Heart right ventricle (tissue), 16 donors: ENCODE measurements around the gene SMOC1. TPM values are rescaled to one million over a fixed set of nuclear protein-coding genes. Genes with fewer than 3 reads are reported as not detected.

ENCODE experiments used
- ATAC-seq, 8 donors: fragments of 200-7000 bp; cut with Tn5 transposase; one replicate each; pipeline ENCODE4 v1.9.1; 2020; ENCODE audit warnings: mild to moderate bottlenecking in 8 of 8, moderate library complexity in 8 of 8, moderate number of reproducible peaks in 1 of 8
- DNase-seq, 2 donors: peaks; one replicate each; pipeline ENCODE4 v3.0.0-alpha.2; 2020
- H3K27ac ChIP-seq, 10 donors: fragments of 200-600 bp; sonication (generic) in 2 of 10; one replicate each; pipeline versions ENCODE4 v1.5.0 to v1.8.0; 2020 to 2022; ENCODE audit warnings: mild to moderate bottlenecking in 3 of 10
- H3K27me3 ChIP-seq, 7 donors: fragments of 200-600 bp; one replicate each; pipeline ENCODE4 v1.8.0; 2021 to 2022; ENCODE audit warnings: mild to moderate bottlenecking in 2 of 7
- H3K36me3 ChIP-seq, 9 donors: fragments of 200-600 bp; sonication (generic) in 1 of 9; one replicate each; pipeline versions ENCODE4 v1.5.0 to v1.8.0; 2020 to 2022; ENCODE audit warnings: mild to moderate bottlenecking in 2 of 9
- H3K4me1 ChIP-seq, 9 donors: fragments of 200-600 bp; sonication (generic) in 1 of 9; one replicate each; pipeline versions ENCODE4 v1.5.0 to v1.8.0; 2020 to 2022; ENCODE audit warnings: mild to moderate bottlenecking in 4 of 9
- H3K4me3 ChIP-seq, 10 donors: fragments of 200-600 bp; sonication (generic) in 2 of 10; one replicate each; pipeline versions ENCODE4 v1.5.0 to v1.8.0; 2020 to 2022; ENCODE audit warnings: mild to moderate bottlenecking in 7 of 10, moderate library complexity in 2 of 10
- H3K9me3 ChIP-seq, 11 donors: fragments of 200-600 bp in 10 of 11; sonication (generic) in 2 of 11; one replicate each; pipeline versions ENCODE4 v1.5.0 to v1.8.0; 2013 to 2022; ENCODE audit warnings: mild to moderate bottlenecking in 2 of 11, control low read depth in 1 of 11, moderate library complexity in 1 of 11
- WGBS, 2 donors: extraction: QIAGEN DNeasy Blood & Tissue Kit; methylation state at CpG; one replicate each; pipeline ENCODE4 v1.1.7; 2013; ENCODE audit warnings: inconsistent platforms in 1 of 2; 5-methylcytosine and 5-hydroxymethylcytosine counted together
- intact Hi-C, 10 donors: fragments of 100-400 bp; cut with DNase I; formaldehyde crosslinking; loops; one replicate each; pipeline versions ENCODE4 v1.11.1 to v1.14.2; 2022
- long read RNA-seq, 3 donors: library from polyadenylated mRNA; unstranded; transcript quantifications; one replicate each; pipeline ENCODE4 v2.0.0, GENCODE V29; 2020 to 2021
- polyA plus RNA-seq, 2 donors: library from polyadenylated mRNA; stranded (reverse); fragments of 200-250 nt; gene quantifications; one replicate each; pipeline ENCODE4 v1.2.3, GENCODE V29; 2013
- total RNA-seq, 10 donors: library from RNA; stranded (reverse); fragmentation: NEBNext Ultra II Directional in 3 of 10; extraction: Animal tissue kit (Norgen Biotek cat#: 25700) in 3 of 10; gene quantifications; one replicate each; pipeline versions ENCODE4 v1.2.1 to v1.2.4, GENCODE V29; 2021 to 2023
- TF ChIP-seq, protein P1 (sequence below), 9 donors: fragments of 200-600 bp; sonication (generic) in 2 of 9; IDR thresholded peaks; one replicate each; pipeline versions ENCODE4 v1.5.0 to v1.8.0; 2021 to 2022; ENCODE audit warnings: antibody characterized with exemption in 9 of 9, mild to moderate bottlenecking in 5 of 9, moderate library complexity in 1 of 9
- donor health status: Arrhythmogenic right ventricular cardiomyopathy.
- donor health status: ischemic (EF 13 %, LVEDD 7.1; RV severe dilation, severe dysfunction).
- donor health status: healthy with polysubstance abuse.
- donor health status: DM: no; HTN: yes; CAD: no.
- donor health status: DM: no; HTN: no; CAD: no.
- donor health status: ischemic (EF 25% LVEDD 6.9; RV normal size, moderate dysfunction).
- donor health status: ischemic (EF 25% LVEDD 5.7; RV mildly dilated, moderate dysfunction).
- donor health status: healthy.
- donor health status: DM: yes; HTN: yes; CAD: no.
- donor health status: Ischemic cardiomyopathy.
- donor health status: ischemic (EF 35%, LVEDD 5.7; RV mildly dilated, moderate dysfunction).
- donor health status: nonischemic (EF 11% LVEDD 7.7; RV severe dilation, severe dysfunction).
- donor health status: DM: yes; HTN: yes; CAD: no.
- donor health status: PGD.
- donor health status: ischemic (EF 29% LVEDD 5.4; RV normal size, mild dysfunction).
- donor health status: nonischemic (EF 23%, LVEDD 6.1; RV moderate dilation, normal function).

Gene SMOC1, protein sequence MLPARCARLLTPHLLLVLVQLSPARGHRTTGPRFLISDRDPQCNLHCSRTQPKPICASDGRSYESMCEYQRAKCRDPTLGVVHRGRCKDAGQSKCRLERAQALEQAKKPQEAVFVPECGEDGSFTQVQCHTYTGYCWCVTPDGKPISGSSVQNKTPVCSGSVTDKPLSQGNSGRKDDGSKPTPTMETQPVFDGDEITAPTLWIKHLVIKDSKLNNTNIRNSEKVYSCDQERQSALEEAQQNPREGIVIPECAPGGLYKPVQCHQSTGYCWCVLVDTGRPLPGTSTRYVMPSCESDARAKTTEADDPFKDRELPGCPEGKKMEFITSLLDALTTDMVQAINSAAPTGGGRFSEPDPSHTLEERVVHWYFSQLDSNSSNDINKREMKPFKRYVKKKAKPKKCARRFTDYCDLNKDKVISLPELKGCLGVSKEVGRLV
- 1 to 10 TPM in 6 of 10 donors, under 1 TPM in 4; 0.15 to 6.8 (median 1.3) TPM for total RNA-seq
- 1 to 10 TPM; 1.1 to 2.9 TPM for polyA plus RNA-seq
- long read RNA-seq, donor 1, result 0 reads
- long read RNA-seq, donor 2, partial matches to known transcripts, result 0 of 1 reads
- long read RNA-seq, donor 2, other reads (novel, unspliced or antisense), result 0 of 1 reads
- long read RNA-seq, donor 3, result 0 reads

DNA sequence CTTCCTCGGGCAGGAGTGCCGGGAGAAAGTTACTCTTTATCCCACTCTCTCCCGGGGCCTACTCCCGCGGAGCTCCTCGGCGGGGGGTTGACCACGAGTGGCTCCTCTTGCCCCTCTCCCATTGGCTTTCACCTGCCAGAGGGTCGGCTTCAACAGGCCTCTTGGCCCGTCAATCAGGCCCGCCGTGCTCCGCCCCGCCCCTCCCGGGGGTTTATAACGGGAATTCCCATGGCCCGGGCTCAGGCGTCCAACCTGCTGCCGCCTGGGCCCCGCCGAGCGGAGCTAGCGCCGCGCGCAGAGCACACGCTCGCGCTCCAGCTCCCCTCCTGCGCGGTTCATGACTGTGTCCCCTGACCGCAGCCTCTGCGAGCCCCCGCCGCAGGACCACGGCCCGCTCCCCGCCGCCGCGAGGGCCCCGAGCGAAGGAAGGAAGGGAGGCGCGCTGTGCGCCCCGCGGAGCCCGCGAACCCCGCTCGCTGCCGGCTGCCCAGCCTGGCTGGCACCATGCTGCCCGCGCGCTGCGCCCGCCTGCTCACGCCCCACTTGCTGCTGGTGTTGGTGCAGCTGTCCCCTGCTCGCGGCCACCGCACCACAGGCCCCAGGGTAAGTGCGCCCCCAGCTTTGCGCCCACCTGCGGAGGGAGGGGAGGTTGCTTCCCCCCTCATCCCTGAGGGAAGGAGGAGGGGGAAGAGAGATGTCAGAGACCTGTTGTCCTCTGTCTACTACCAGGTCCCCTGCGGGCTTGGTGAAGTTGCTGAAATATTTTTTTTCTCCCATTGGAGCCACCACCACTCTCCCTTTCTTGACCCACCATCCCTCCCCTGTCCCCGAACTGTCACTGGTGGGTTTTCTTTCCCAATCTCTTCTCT, at the start of gene SMOC1:
SMOC1 (plus strand) TSS at position 242 of the 869 bp plus-strand sequence; CDS start at position 505, 263 bp downstream.
- DNase-seq (peak; percentile 45 to 47), ATAC-seq (peak; percentile 38 to 85 (median 68))
- H3K9me3 ChIP-seq, result peaks cover 0 to 5% (median 0%) of the 10 kb centered on the region in 11 donors
- TF ChIP-seq, protein P1, sequence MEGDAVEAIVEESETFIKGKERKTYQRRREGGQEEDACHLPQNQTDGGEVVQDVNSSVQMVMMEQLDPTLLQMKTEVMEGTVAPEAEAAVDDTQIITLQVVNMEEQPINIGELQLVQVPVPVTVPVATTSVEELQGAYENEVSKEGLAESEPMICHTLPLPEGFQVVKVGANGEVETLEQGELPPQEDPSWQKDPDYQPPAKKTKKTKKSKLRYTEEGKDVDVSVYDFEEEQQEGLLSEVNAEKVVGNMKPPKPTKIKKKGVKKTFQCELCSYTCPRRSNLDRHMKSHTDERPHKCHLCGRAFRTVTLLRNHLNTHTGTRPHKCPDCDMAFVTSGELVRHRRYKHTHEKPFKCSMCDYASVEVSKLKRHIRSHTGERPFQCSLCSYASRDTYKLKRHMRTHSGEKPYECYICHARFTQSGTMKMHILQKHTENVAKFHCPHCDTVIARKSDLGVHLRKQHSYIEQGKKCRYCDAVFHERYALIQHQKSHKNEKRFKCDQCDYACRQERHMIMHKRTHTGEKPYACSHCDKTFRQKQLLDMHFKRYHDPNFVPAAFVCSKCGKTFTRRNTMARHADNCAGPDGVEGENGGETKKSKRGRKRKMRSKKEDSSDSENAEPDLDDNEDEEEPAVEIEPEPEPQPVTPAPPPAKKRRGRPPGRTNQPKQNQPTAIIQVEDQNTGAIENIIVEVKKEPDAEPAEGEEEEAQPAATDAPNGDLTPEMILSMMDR (IDR thresholded peaks at IDR 0.05), result no peak
- H3K27ac ChIP-seq, result no peak within 1 kb of the TSS
- intact Hi-C loops, result loop anchor here in 1 of 10 donors (5.0 kb wide), 1 partner anchor 148 kb away; no protein-coding TSS in a partner anchor
- peaks cover 0 to 71% (median 62%) of the 10 kb centered on the region in 7 donors for H3K27me3 ChIP-seq
- peaks cover 0 to 8% (median 3%) of the 10 kb centered on the region in 9 donors for H3K4me1 ChIP-seq
- WGBS, 2 donors, result 1 to 2% methylated on average over 64 to 67 of the region's 67 CpGs
- H3K36me3 ChIP-seq, result no peaks in the 10 kb centered on the region
- peak within 1 kb of the TSS in 7 of 10 donors; percentile 21 to 43 (median 34) for H3K4me3 ChIP-seq

- H3K4me1 ChIP-seq, result no peaks in the 10 kb centered on the region
- H3K36me3 ChIP-seq, result no peaks in the 10 kb centered on the region
- DNase-seq, result no peak
- intact Hi-C loops, result no loop called here
- no peak overlapping the region for H3K4me3 ChIP-seq
- no peak overlapping the region for H3K27ac ChIP-seq
- no peak for ATAC-seq
- WGBS, 2 donors, result 53 to 73% methylated on average over 3 of the region's 3 CpGs
- TF ChIP-seq, protein P1 (IDR thresholded peaks at IDR 0.05), result no peak
- H3K27me3 ChIP-seq, result peaks cover 0 to 53% (median 28%) of the 10 kb centered on the region in 7 donors
- no peaks in the 10 kb centered on the region for H3K9me3 ChIP-seq
Measured at GRCh38 chr14:69838881-69839416, 40.3 kb upstream of the SMOC1 start.

GRCh38 chr14:69839661-69840060, 39.6 kb upstream of the SMOC1 start:
- intact Hi-C loops, result no loop called here
- H3K4me1 ChIP-seq, result no peaks in the 10 kb centered on the region
- no peak overlapping the region for H3K27ac ChIP-seq
- H3K4me3 ChIP-seq, result no peak overlapping the region
- H3K27me3 ChIP-seq, result peaks cover 0 to 59% (median 29%) of the 10 kb centered on the region in 7 donors
- DNase-seq, result no peak
- no peaks in the 10 kb centered on the region for H3K9me3 ChIP-seq
- WGBS, 2 donors, result 86 to 88% methylated on average over 3 of the region's 3 CpGs
- no peak for ATAC-seq
- TF ChIP-seq, protein P1 (IDR thresholded peaks at IDR 0.05), result no peak
- no peaks in the 10 kb centered on the region for H3K36me3 ChIP-seq

DNA sequence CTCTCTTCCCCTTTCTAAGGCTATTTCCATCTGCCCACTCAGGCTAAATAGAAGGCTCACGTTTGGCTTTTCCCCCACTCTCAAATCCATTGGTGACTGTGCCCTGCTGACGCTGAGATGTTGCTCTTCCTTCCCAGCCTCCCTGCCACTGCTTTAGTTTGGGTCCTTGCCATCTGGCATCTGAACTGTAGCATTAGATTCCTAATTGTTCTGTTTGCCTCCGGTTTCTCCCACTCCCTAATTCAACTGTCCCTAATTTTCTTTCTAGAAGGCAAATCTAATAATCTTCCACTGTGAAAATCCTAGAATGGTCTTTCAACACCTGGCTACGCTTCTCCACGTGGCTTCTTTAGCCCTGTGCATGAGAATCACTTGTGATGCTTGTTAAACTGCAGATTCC, 37.6 kb upstream of the SMOC1 start:
- peaks cover 0 to 56% (median 29%) of the 10 kb centered on the region in 7 donors for H3K27me3 ChIP-seq

More for the DNA sequence above, 37.6 kb upstream of the SMOC1 start:
- H3K4me1 ChIP-seq, result no peaks in the 10 kb centered on the region
- intact Hi-C loops, result no loop called here
- DNase-seq (no peak), ATAC-seq (no peak)
- WGBS, 2 donors, result 39 to 44% methylated on average over 5 of the region's 5 CpGs
- TF ChIP-seq, protein P1 (IDR thresholded peaks at IDR 0.05), result no peak
- H3K36me3 ChIP-seq, result no peaks in the 10 kb centered on the region
- no peaks in the 10 kb centered on the region for H3K9me3 ChIP-seq
- no peak overlapping the region for H3K27ac ChIP-seq
- H3K4me3 ChIP-seq, result no peak overlapping the region
